Midbrain (tissue), 1 donor: ENCODE data around the gene FCRLA.
"Not testable (repeated sequence)": the region's sequence is repeated elsewhere in the genome, so short reads cannot be mapped to it uniquely, and the experiment has no call there.

ENCODE experiments used
- DNase-seq: peaks from one replicate; lab custom pipeline; 2025; lab: John Stamatoyannopoulos, UW

Gene FCRLA, protein sequence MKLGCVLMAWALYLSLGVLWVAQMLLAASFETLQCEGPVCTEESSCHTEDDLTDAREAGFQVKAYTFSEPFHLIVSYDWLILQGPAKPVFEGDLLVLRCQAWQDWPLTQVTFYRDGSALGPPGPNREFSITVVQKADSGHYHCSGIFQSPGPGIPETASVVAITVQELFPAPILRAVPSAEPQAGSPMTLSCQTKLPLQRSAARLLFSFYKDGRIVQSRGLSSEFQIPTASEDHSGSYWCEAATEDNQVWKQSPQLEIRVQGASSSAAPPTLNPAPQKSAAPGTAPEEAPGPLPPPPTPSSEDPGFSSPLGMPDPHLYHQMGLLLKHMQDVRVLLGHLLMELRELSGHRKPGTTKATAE

GRCh38 chr1:161706482-161707347, at the start of gene FCRLA:
Gene FCRLA, plus strand, starts transcription at chr1:161707229. Its CDS starts 36 bp downstream, at chr1:161707265.
- no peak for DNase-seq

GRCh38 chr1:161658524-161658923, 48.5 kb upstream of the FCRLA start:
- DNase-seq: not testable (repeated sequence)

DNA sequence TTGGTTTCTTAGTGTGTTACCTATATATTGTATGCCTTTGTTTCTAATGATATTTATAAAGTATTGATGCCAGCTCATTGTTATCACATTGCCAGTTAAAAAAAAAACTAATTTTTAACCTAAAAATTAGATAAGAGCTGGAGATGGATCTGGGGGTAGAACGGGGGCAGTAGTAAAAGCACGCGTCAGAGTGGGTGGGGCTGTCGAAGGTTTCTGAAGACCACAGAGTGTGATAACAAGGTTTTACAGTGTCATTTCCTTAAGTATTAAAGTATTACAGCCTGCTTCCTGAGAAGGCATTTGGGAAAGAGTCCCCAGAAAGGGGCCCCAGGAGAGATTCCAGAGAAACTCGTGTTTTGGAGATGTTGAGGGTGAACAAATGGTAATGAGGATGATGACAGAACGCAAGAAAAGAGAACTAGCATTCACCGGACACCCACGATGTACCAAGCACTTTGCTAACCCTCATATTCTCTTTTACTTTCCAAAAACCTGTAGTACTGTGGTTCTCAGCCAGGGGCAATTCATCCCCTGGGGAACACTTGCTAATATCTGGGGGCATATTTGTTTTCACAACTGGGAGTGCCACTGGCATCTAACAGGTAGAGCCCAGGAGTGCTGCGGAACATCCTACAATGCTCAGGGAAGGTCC, 45.2 kb upstream of the FCRLA start:
- DNase-seq: not testable (repeated sequence)

GRCh38 chr1:161662684-161663339, 44.2 kb upstream of the FCRLA start, which contains the start of gene FCGR2B:
Gene FCGR2B, plus strand, starts transcription at chr1:161663143. Its CDS starts 99 bp downstream, at chr1:161663242.
- DNase-seq: not testable (repeated sequence)

- not testable (repeated sequence) for DNase-seq
Measured at GRCh38 chr1:161663569-161663968, 43.5 kb upstream of the FCRLA start.

DNA sequence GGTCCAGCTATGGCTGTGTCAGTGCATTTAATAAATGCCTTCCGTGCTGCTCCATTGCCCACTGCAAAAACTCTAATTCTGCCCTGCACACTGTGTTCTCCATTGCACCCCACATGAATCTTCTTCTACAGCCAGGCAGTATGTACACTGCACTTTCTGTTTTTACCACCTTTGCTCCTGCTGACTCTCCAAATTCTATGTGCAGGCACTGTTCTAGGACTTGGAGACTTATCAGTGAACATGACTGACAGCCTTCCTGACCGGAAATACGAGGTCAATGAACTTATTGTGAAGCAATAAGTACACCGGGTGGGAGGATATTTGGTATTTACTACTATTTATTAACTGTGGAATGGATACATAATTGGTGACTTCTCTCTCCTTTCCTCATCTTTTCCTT, 42.3 kb upstream of the FCRLA start:
- not testable (repeated sequence) for DNase-seq

GRCh38 chr1:161671045-161672020, 35.7 kb upstream of the FCRLA start:
- DNase-seq: not testable (repeated sequence)

GRCh38 chr1:161673437-161673836, 33.6 kb upstream of the FCRLA start:
- not testable (repeated sequence) for DNase-seq

GRCh38 chr1:161674447-161674846, 32.6 kb upstream of the FCRLA start:
- not testable (repeated sequence) for DNase-seq

DNA sequence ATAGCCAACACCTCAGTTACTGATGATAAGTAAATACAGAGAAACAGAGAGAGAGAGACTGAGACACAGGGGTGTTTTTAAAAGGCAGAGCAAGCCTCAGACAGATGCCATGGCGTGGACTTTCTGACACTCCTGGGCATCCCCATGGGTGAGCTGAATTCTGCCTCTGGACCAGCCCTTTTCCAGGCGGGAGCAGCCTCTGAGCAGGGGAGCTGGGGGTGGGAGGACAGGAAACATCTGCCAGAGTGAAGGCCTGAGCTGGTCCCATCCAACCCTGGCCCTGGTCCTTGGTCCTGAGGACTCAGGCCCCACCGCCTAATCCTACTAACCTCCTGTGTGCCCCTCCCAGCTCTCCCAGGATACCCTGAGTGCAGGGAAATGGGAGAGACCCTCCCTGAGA, 32.1 kb upstream of the FCRLA start:
- not testable (repeated sequence) for DNase-seq

DNA sequence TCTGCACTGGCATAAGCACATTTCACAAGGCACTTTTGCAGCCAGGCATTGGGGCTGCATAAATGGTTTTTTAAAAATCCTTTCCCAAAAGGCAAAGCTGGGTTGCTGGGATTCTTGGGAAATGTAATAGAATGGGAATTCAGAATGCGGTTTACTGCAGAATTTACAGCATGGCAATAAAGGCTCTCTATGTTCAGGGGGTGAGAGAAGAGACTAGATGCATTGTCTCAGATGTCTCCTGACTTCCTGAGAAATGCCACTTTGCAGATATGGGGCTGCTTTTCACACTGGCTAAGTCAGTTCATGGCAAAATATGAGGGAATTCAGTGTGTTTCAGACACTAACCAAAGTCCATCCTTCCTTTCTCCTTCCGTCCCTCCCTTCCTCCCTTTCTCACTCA, 30.6 kb upstream of the FCRLA start:
- DNase-seq: peak; percentile 36

DNA sequence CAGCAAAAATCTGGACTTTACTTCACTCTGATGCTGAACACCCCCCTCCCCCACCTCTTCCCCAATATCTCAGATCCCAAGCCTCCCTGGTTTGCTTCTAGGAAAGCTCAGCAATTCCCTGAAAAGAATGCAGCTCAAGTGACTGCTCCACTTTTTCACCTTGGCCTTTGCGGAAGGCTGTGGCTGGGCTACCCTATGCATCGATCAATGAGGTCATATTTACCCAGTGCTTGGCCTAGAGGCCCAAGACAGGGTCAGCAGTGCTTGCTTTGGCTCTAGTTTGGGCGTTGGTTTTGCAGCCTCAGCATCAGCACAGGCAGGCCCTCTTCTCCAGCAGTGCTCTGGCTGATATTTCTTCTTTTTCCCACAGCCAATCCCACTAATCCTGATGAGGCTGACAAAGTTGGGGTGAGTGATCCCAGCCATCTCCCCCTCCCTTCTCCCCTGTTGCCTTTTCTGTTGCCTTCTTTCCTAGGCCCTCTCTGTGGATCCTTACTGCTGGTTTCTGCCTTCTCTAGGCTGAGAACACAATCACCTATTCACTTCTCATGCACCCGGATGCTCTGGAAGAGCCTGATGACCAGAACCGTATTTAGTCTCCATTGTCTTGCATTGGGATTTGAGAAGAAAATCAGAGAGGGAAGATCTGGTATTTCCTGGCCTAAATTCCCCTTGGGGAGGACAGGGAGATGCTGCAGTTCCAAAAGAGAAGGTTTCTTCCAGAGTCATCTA, 29.9 kb upstream of the FCRLA start:
- no peak for DNase-seq

DNA sequence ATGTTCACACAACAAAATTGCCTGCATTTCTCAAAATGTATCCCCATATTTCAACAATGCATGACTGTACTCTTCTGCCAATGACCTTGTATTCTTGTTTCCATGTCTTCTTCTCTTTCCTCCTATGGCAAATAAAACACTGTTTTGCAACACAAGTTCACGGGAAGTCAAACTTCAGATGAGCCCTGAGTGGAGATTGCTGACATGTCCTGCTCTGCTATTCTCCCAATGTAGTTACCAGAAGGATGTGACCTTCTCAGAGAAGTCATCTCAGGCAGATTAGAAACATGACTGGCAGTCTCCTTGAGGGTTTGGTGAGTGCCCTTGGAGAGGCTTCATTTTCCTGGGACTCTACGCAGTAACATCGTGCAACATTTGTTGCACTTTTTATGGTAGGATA, 28.5 kb upstream of the FCRLA start:
- DNase-seq: no peak

DNA sequence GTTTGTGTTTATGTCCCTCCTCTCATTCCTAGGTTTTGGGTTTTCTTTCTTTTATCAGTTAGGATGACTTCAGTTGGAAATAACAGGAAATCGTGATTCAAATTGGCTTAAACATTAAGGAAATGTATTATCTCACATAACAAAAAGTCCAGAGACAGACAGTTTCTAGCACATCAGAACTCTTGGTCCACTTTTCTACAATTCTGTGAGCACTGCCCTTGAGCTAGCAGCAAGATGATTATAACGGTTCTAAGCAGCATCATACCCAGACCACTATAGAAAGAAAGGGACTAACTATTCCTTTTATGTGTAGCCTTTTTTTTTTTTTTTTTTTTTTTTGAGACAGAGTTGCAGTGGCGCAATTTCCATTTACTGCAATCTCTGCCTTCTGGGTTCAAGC, 25.1 kb upstream of the FCRLA start:
- DNase-seq: no peak

DNA sequence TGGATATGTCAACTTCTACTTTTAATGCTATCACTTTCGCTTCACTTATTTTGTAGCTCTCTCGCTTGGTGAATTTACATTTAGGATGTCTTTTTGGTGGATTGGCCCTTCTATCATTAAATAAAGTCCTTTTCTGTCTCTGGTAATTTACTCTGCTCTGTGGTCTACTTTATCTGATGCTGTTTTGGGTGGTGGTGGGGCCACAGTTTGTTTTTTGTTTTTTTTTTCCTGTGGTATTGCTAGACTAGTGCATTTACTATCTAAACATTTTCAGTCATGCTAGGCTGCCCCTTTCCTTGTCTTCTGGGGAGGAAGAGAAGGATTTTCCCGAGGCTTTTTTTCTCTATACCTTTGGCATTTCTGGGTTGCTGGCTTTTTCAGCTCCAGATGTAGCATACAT, 18.1 kb upstream of the FCRLA start:
- DNase-seq: no peak

DNA sequence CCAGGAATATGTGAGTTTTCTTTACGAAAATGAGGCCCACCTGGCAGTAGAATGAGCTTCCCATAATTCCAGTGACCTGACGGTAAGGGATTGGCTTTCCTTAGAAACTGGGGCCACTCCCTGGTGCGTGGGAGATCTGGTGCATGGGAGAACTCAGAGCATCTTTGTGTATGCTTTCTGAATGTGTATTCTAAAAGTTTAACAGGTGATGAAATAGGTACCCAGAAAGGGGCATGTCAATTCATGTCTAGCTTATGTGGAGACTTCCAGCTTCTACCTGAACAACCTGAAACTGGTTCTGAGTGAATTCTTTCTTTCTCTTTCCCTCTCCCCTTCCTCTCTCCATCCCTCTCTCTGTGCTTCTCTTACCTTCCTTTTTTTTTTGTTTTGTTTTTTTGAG, 15.2 kb upstream of the FCRLA start:
- no peak for DNase-seq

- DNase-seq: not testable (repeated sequence)
Measured at GRCh38 chr1:161693020-161693712, 13.9 kb upstream of the FCRLA start.

DNA sequence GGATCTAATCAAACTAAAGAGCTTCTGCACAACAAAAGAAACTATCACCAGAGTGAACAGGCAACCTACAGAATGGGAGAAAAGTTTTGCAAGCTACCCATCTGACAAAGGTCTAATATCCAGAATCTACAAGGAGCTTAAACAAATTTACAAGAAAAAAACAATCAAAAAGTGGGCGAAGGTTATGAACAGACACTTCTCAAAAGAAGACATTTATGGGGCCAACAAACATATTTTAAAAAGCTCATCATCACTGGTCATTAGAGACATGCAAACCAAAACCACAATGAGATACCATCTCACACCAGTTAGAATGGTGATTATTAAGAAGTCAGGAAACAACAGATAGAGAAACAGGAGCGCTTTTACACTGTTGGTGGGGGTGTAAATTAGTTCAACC, 8.7 kb upstream of the FCRLA start:
- DNase-seq: not testable (repeated sequence)

DNA sequence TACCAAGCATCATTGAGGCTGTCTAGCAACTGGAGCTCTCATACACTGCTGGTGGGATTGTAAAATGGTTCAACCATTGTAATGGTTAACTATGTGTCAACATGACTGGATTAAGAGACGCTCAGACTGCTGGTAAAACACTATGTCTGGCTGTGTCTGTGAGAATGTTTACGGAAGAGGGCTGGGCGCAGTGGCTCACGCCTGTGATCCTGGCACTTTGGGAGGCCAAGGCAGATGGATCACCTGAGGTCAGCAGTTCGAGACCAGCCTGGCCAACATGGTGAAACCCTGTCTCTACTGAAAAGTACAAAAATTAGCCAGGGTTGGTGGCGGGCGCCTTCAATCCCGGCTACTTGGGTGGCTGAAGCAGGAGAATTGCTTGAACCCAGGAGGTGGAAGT, 4.8 kb upstream of the FCRLA start:
- DNase-seq: no peak
